HCT116 (cell line): Measurements from ENCODE around the gene HAT1. TPM values are rescaled to one million over a fixed set of nuclear protein-coding genes. Genes with fewer than 3 reads are reported as not detected.

Experiments used
- ATAC-seq: fragments of 200-7000 bp; cut with Tn5 transposase; 2 replicates; pipeline ENCODE4 v1.9.1; 2020; ENCODE audit warnings: mild to moderate bottlenecking, moderate library complexity
- BruUV-seq: library from RNA; stranded (reverse); fragments of 400-500 nt; replicated peaks from 2 replicates; lab custom pipeline; 2021; lab: Mats Ljungman, UMichigan
- CTCF ChIA-PET: fragments of 300-600 bp; sonication (Branson Sonifier 250); formaldehyde crosslinking; loops from one replicate; lab custom pipeline; 2021; ENCODE audit warnings: antibody characterized with exemption; lab: Charles Lee
- POLR2A ChIA-PET: fragments of 300-600, 350-600 bp; sonication (Branson Sonifier 250); formaldehyde crosslinking; loops from one replicate; lab custom pipeline; 2021; ENCODE audit warnings: antibody characterized with exemption; lab: Charles Lee
- RAD21 ChIA-PET, 2 experiments: fragments of 300-600 bp; sonication (Branson Sonifier 250); formaldehyde crosslinking; loops; one replicate each; lab custom pipeline; 2023; ENCODE audit warnings: low total read pairs in 2 of 2; ENCODE audit not compliant: uncharacterized antibody in 2 of 2, unreplicated experiment in 2 of 2, low non-redundant PET in 1 of 2; lab: Charles Lee
- DNase-seq: peaks from one replicate; pipeline ENCODE4 v3.0.0-alpha.2; 2010; ENCODE audit warnings: low read depth, low spot score
- H2AFZ ChIP-seq: fragments of 200-600 bp; shearing (Covaris generic), sonication (generic); 2 replicates; pipeline ENCODE4 v1.6.1; 2017; ENCODE audit warnings: low read depth, mixed run types, mixed read lengths, antibody characterized with exemption, low read length; ENCODE audit not compliant: poor library complexity, severe bottlenecking
- H3K27ac ChIP-seq: 2 replicates; pipeline ENCODE4 v1.5.1; 2012; ENCODE audit warnings: low read depth, low read length
- H3K27me3 ChIP-seq: fragments of 200-600 bp; sonication (generic); 2 replicates; pipeline ENCODE4 v1.6.1; 2016; ENCODE audit warnings: mixed run types, low read length, mixed read lengths; ENCODE audit not compliant: insufficient read depth
- H3K36me3 ChIP-seq, 2 experiments: fragments of 200-500 bp in 1 of 2; fragments of 200-600 bp in 1 of 2; sonication (Bioruptor generic) in 1 of 2; sonication (generic) in 1 of 2; 2 replicates each; pipeline versions ENCODE4 v1.5.1 to v1.6.1; 2014 to 2016; ENCODE audit warnings: low read length in 2 of 2, inconsistent platforms in 1 of 2, mixed read lengths in 1 of 2, mixed run types in 1 of 2; ENCODE audit not compliant: insufficient read depth in 2 of 2, control insufficient read depth in 1 of 2
- H3K4me1 ChIP-seq, 2 experiments: fragments of 200-600 bp in 1 of 2; sonication (generic) in 1 of 2; 2 replicates each; pipeline versions ENCODE4 v1.5.1 to v1.6.1; 2012 to 2017; ENCODE audit warnings: low read length in 2 of 2, inconsistent platforms in 1 of 2, mild to moderate bottlenecking in 1 of 2, mixed read lengths in 1 of 2, mixed run types in 1 of 2, moderate library complexity in 1 of 2; ENCODE audit not compliant: insufficient read depth in 2 of 2, control insufficient read depth in 1 of 2
- H3K4me2 ChIP-seq: fragments of 200-600 bp; sonication (generic); 2 replicates; pipeline ENCODE4 v1.6.1; 2017; ENCODE audit warnings: mixed run types, low read length, mixed read lengths
- H3K4me3 ChIP-seq, 2 experiments: fragments of 200-600 bp in 1 of 2; sonication (generic) in 1 of 2; replicated peaks in 1 of 2; 2 replicates each; pipeline ENCODE4 v1.5.1; 2011 to 2016; ENCODE audit warnings: low read length in 2 of 2, control low read depth in 1 of 2, low read depth in 1 of 2, mild to moderate bottlenecking in 1 of 2, mixed read lengths in 1 of 2, mixed run types in 1 of 2
- H3K79me2 ChIP-seq: fragments of 200-600 bp; sonication (generic); 2 replicates; pipeline ENCODE4 v1.6.1; 2017; ENCODE audit warnings: mild to moderate bottlenecking, mixed run types, low read length, moderate library complexity, mixed read lengths; ENCODE audit not compliant: insufficient read depth
- H3K9ac ChIP-seq: fragments of 200-600 bp; sonication (generic); 2 replicates; pipeline ENCODE4 v1.6.1; 2016; ENCODE audit warnings: low read length, mixed read lengths
- H3K9me2 ChIP-seq: fragments of 200-600 bp; sonication (generic), shearing (Covaris generic); 2 replicates; pipeline ENCODE4 v1.6.1; 2017; ENCODE audit warnings: mixed run types, mild to moderate bottlenecking, moderate library complexity; ENCODE audit not compliant: insufficient read depth
- H3K9me3 ChIP-seq, 2 experiments: fragments of 200-500 bp in 1 of 2; fragments of 200-600 bp in 1 of 2; sonication (Bioruptor generic) in 1 of 2; sonication (generic) in 1 of 2; 2 replicates each; pipeline ENCODE4 v1.6.1; 2014 to 2017; ENCODE audit warnings: low read length in 2 of 2, mixed read lengths in 2 of 2, inconsistent platforms in 1 of 2, low read depth in 1 of 2, mild to moderate bottlenecking in 1 of 2, mixed run types in 1 of 2, moderate library complexity in 1 of 2; ENCODE audit not compliant: control insufficient read depth in 1 of 2, insufficient read depth in 1 of 2
- H4K20me1 ChIP-seq: fragments of 200-600 bp; sonication (generic), shearing (Covaris generic); 2 replicates; pipeline ENCODE4 v1.6.1; 2017; ENCODE audit warnings: mixed run types, mild to moderate bottlenecking, moderate library complexity; ENCODE audit not compliant: insufficient read depth
- CBX3 ChIP-seq: IDR thresholded peaks from 2 replicates; pipeline ENCODE4 v1.6.1; 2012; ENCODE audit warnings: low read depth
- CEBPB ChIP-seq: IDR thresholded peaks from 2 replicates; pipeline ENCODE4 v1.6.1; 2012; ENCODE audit warnings: low read depth
- FOSL1 ChIP-seq: IDR thresholded peaks from 2 replicates; pipeline ENCODE4 v1.6.1; 2012; ENCODE audit warnings: low read depth
- RAD21 ChIP-seq: IDR thresholded peaks from 2 replicates; pipeline ENCODE4 v1.6.1; 2012; ENCODE audit warnings: low read depth, mild to moderate bottlenecking
- SIN3A ChIP-seq: IDR thresholded peaks from 2 replicates; pipeline ENCODE4 v1.6.1; 2012; ENCODE audit warnings: low read depth
- SP1 ChIP-seq: IDR thresholded peaks from 2 replicates; pipeline ENCODE4 v1.6.1; 2012; ENCODE audit warnings: low read depth
- TCF7L2 ChIP-seq: IDR thresholded peaks from 2 replicates; pipeline ENCODE4 v1.7.0; 2011; ENCODE audit warnings: borderline replicate concordance, inconsistent platforms; ENCODE audit not compliant: insufficient read depth, insufficient read length; ENCODE audit errors: extremely low read depth
- ZFX ChIP-seq: fragments of 450-650 bp; IDR thresholded peaks from 2 replicates; pipeline ENCODE4 v1.6.1; 2017
- intact Hi-C: fragments of 100-400 bp; cut with micrococcal nuclease; formaldehyde crosslinking; loops from 2 replicates; pipeline ENCODE4 v1.10.0; 2022
- total RNA-seq: library from RNA; stranded (reverse); gene quantifications from one replicate; pipeline ENCODE4 v1.2.1, GENCODE V29; 2021; ENCODE audit not compliant: unreplicated experiment
- TF ChIP-seq, protein P1 (sequence below), 3 experiments: fragments of 200-600 bp in 1 of 3; sonication (generic) in 1 of 3; IDR thresholded peaks in 2 of 3; conservative IDR thresholded peaks in 1 of 3; 2 replicates each; pipeline ENCODE4 v1.5.1; 2012 to 2017; ENCODE audit warnings: low read depth in 2 of 3, low read length in 2 of 3, antibody characterized with exemption in 1 of 3, borderline replicate concordance in 1 of 3, control low read depth in 1 of 3, mild to moderate bottlenecking in 1 of 3, mixed read lengths in 1 of 3, mixed run types in 1 of 3, moderate library complexity in 1 of 3; ENCODE audit not compliant: insufficient read depth in 1 of 3
- TF ChIP-seq, protein P2 (sequence below): IDR thresholded peaks from 2 replicates; pipeline ENCODE4 v1.6.1; 2011; ENCODE audit warnings: mild to moderate bottlenecking, low read length, moderate library complexity; ENCODE audit not compliant: insufficient replicate concordance; ENCODE audit errors: extremely low read depth

HAT1 gene
- total RNA-seq, 1 experiment from 2014 or later = 72.6 TPM

DNA sequence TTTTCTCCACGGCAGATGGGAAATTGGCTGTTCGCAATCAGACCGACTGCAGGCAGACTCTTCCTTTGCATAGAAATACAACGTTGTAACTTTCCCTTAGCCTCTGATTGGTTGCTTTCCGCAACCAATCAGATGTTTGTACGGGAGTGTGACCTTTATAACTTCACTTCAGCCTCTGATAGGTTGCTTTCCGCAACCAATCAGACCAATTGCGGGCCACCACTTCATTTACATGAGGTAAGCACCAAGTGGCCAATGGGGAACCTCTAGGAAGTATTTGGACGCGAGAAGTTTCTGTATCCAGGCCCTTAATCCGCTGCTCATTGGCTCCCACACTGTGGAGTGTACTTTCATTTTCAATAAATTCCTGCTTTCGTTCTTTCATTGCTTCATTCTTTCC is 47.3 kb upstream of the HAT1 start:
- Histone ChIP-seq H3K9me3 (no peaks in the 10 kb centered on the region), H3K4me1 (no peaks in the 10 kb centered on the region), H3K4me2 (no peak overlapping the region), H3K9ac (no peak overlapping the region), H3K36me3 (no peaks in the 10 kb centered on the region), H3K9me2 (no peaks in the 10 kb centered on the region), H4K20me1 (no peaks in the 10 kb centered on the region), H3K79me2 (peaks cover 23% of the 10 kb centered on the region), H3K27ac (no peak overlapping the region), H3K4me3 (no peak overlapping the region), H3K27me3 (no peaks in the 10 kb centered on the region), H2AFZ (no peak overlapping the region)
- CTCF ChIA-PET = no interaction called here
- no peak for TF ChIP-seq SP1
- TF ChIP-seq RAD21 = no peak
- no peak for TF ChIP-seq ZFX
- TF ChIP-seq FOSL1 = no peak
- TF ChIP-seq CEBPB = no peak
- no peak for TF ChIP-seq CBX3
- TF ChIP-seq, protein P1, sequence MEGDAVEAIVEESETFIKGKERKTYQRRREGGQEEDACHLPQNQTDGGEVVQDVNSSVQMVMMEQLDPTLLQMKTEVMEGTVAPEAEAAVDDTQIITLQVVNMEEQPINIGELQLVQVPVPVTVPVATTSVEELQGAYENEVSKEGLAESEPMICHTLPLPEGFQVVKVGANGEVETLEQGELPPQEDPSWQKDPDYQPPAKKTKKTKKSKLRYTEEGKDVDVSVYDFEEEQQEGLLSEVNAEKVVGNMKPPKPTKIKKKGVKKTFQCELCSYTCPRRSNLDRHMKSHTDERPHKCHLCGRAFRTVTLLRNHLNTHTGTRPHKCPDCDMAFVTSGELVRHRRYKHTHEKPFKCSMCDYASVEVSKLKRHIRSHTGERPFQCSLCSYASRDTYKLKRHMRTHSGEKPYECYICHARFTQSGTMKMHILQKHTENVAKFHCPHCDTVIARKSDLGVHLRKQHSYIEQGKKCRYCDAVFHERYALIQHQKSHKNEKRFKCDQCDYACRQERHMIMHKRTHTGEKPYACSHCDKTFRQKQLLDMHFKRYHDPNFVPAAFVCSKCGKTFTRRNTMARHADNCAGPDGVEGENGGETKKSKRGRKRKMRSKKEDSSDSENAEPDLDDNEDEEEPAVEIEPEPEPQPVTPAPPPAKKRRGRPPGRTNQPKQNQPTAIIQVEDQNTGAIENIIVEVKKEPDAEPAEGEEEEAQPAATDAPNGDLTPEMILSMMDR (IDR thresholded peaks at IDR 0.05 in 2 of 3, conservative IDR thresholded peaks at IDR 0.05 in 1 of 3; ENCODE audit: borderline replicate concordance in 1 of 3, insufficient read depth in 1 of 3, low read depth in 2 of 3, low read length in 2 of 3) = no peak
- no peak for TF ChIP-seq SIN3A
- no peak for TF ChIP-seq TCF7L2
- TF ChIP-seq, protein P2, sequence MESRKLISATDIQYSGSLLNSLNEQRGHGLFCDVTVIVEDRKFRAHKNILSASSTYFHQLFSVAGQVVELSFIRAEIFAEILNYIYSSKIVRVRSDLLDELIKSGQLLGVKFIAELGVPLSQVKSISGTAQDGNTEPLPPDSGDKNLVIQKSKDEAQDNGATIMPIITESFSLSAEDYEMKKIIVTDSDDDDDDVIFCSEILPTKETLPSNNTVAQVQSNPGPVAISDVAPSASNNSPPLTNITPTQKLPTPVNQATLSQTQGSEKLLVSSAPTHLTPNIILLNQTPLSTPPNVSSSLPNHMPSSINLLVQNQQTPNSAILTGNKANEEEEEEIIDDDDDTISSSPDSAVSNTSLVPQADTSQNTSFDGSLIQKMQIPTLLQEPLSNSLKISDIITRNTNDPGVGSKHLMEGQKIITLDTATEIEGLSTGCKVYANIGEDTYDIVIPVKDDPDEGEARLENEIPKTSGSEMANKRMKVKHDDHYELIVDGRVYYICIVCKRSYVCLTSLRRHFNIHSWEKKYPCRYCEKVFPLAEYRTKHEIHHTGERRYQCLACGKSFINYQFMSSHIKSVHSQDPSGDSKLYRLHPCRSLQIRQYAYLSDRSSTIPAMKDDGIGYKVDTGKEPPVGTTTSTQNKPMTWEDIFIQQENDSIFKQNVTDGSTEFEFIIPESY = no peak
- RAD21 ChIA-PET = no interaction called here
- no TSS peak for BruUV-seq
- intact Hi-C loops = no loop called here
- DNase-seq (no peak), ATAC-seq (no peak)
- POLR2A ChIA-PET = no interaction called here
